Heart left ventricle (tissue), 13 donors: ENCODE data around the gene GMPR.

Source experiments
- POLR2A ChIP-seq, 2 donors: fragments of 450-650 bp; IDR thresholded peaks; one replicate each; pipeline ENCODE4 v1.6.1; 2017; ENCODE audit warnings: antibody characterized with exemption in 2 of 2, mild to moderate bottlenecking in 2 of 2, moderate library complexity in 2 of 2
- TF ChIP-seq, protein P1 (sequence below), 12 donors: fragments of 200-600 bp; sonication (generic) in 4 of 12; IDR thresholded peaks; one replicate each; pipeline versions ENCODE4 v1.5.0 to v1.8.0; 2018 to 2022; ENCODE audit warnings: antibody characterized with exemption in 12 of 12, mild to moderate bottlenecking in 5 of 12
- donor health status: ischemic (EF 13 %, LVEDD 7.1; RV severe dilation, severe dysfunction).
- donor health status: DM: no; HTN: yes; CAD: no.
- donor health status: DM: no; HTN: no; CAD: no.
- donor health status: ischemic (EF 25% LVEDD 6.9; RV normal size, moderate dysfunction).
- donor health status: ischemic (EF 25% LVEDD 5.7; RV mildly dilated, moderate dysfunction).
- donor health status: ischemic (EF 35%, LVEDD 5.7; RV mildly dilated, moderate dysfunction).
- donor health status: nonischemic (EF 11% LVEDD 7.7; RV severe dilation, severe dysfunction).
- donor health status: DM: yes; HTN: yes; CAD: no.
- donor health status: PGD.
- donor health status: ischemic (EF 29% LVEDD 5.4; RV normal size, mild dysfunction).
- donor health status: nonischemic (EF 23%, LVEDD 6.1; RV moderate dilation, normal function).

DNA sequence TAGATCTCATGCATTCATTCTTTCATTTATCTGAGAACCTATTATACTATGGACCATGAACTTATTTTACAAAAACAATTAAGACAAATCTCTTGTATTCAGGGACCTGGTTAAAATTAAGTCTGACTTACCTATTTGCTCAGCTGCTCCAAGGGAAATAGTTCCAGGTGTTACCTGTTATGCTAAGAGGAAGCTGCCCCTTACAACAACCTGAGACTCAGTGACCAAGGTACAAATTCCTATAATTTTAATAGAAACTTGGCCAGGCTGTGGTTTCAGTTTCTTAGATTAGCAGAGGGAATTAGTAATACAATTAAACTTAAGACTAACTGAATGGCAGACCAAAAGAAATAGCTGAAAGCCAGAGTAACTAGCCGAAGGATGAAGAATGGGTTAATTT lies 48.2 kb upstream of the GMPR start:
- TF ChIP-seq POLR2A (IDR thresholded peaks at IDR 0.05) = no peak
- TF ChIP-seq, protein P1, sequence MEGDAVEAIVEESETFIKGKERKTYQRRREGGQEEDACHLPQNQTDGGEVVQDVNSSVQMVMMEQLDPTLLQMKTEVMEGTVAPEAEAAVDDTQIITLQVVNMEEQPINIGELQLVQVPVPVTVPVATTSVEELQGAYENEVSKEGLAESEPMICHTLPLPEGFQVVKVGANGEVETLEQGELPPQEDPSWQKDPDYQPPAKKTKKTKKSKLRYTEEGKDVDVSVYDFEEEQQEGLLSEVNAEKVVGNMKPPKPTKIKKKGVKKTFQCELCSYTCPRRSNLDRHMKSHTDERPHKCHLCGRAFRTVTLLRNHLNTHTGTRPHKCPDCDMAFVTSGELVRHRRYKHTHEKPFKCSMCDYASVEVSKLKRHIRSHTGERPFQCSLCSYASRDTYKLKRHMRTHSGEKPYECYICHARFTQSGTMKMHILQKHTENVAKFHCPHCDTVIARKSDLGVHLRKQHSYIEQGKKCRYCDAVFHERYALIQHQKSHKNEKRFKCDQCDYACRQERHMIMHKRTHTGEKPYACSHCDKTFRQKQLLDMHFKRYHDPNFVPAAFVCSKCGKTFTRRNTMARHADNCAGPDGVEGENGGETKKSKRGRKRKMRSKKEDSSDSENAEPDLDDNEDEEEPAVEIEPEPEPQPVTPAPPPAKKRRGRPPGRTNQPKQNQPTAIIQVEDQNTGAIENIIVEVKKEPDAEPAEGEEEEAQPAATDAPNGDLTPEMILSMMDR (IDR thresholded peaks at IDR 0.05) = no peak
